Activated naive CD4-positive, alpha-beta T cell treated with anti-CD3 and anti-CD28 coated beads, Interleukin-2, amount 50 U/mL, for 72 hours (primary cell): ENCODE measurements around the gene ZDBF2. TPM values are rescaled to one million over a fixed set of nuclear protein-coding genes. Genes with fewer than 3 reads are reported as not detected.
"Not testable (repeated sequence)": the region's sequence is repeated elsewhere in the genome, so short reads cannot be mapped to it uniquely, and the experiment has no call there.

Source experiments
- ATAC-seq, 2 donors: fragments of 150-1000 bp; cut with Tn5 transposase; 2 replicates each; pipeline ENCODE4 v1.10.0; 2021; ENCODE audit warnings: mild to moderate bottlenecking in 2 of 2, moderate library complexity in 2 of 2
- DNase-seq, 2 donors: peaks; one replicate each; pipeline ENCODE4 v3.0.0; 2021 to 2022; ENCODE audit warnings: low spot score in 2 of 2
- H3K27ac Mint-ChIP-seq, 2 donors: one replicate each; pipeline ENCODE4 v1.8.0; 2022; ENCODE audit warnings: mild to moderate bottlenecking in 2 of 2, mixed read lengths in 2 of 2
- H3K36me3 Mint-ChIP-seq, 2 donors: one replicate each; pipeline ENCODE4 v1.8.0; 2022; ENCODE audit warnings: mixed read lengths in 2 of 2
- H3K9me3 Mint-ChIP-seq, 2 donors: one replicate each; pipeline ENCODE4 v1.8.0; 2022; ENCODE audit warnings: mixed read lengths in 2 of 2
- total RNA-seq, 2 donors: library from RNA; stranded (reverse); gene quantifications; one replicate each; pipeline ENCODE4 v1.2.3, GENCODE V29; 2022

ZDBF2 gene
- total RNA-seq, 2 donors from 2014 or later, result 5.6 to 18.1 TPM

DNA sequence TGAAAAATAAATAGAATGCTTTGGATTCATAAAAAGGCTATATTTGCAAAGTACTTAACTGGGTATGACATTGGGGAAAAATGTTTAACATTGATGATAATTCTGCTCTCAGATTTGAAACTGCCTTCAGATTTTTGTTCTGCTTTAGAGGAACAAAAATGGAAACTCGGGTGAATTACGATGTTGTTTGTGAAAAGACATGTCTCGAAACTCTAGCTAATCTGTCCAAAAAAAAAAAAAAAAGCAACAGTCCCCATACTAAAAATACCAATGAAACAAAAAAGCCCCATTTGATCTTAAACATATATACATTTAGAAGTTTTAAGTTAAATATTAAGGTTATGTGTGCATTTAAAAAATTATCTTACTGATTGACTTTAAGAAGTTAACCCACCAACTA, 3.0 kb downstream of the ZDBF2 start:
- Mint-ChIP-seq H3K9me3 (no peaks in the 10 kb centered on the region), H3K36me3 (peaks cover 5 to 18% of the 10 kb centered on the region in 2 donors), H3K27ac (no peak overlapping the region)
- DNase-seq (no peak), ATAC-seq (no peak)

DNA sequence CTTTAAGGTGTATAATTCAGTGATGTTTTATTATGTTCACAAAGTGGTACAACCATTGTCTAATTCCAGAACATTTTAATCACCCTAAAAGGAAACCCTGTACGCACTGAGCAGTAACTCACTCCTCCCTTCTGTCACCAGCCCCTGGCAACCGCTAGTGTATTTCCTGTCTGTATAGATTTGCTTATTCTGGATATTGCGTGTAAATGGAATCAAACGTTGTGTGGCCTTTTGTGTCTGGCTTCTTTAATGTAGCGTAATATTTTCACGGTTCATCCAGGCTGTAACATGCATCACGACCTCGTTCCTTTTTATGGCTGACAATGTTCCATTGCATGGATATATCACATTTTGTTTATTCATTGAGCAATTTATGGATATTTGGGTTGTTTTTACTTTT, 8.3 kb downstream of the ZDBF2 start:
- Mint-ChIP-seq H3K27ac (no peak overlapping the region), H3K9me3 (peaks cover 10 to 20% of the 10 kb centered on the region in 2 donors), H3K36me3 (peaks cover 20 to 30% of the 10 kb centered on the region in 2 donors)
- ATAC-seq (no peak), DNase-seq (no peak)

DNA sequence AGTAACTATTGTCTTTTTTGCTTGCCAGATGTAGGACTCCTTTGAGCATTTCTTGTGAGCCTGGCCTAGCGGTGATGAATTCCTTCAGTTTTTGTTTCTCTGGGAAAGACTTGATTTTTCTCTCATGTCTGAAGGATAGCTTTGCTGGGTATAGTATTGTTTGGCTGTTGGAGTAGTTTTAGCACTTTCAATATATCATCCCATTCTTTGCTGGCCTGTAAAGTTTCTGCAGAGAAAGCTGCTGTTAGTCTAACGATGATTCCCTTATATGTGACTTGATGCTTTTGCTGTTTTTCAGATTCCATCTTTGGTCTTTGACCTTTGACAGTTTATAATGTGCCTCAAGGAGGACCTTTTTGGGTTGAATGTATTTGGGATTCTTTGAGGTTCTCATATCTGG, 12.7 kb downstream of the ZDBF2 start:
- ATAC-seq (no peak), DNase-seq (no peak)
- Mint-ChIP-seq H3K36me3 (peaks cover 46 to 52% of the 10 kb centered on the region in 2 donors), H3K9me3 (peaks cover 14 to 24% of the 10 kb centered on the region in 2 donors), H3K27ac (no peak overlapping the region)

DNA sequence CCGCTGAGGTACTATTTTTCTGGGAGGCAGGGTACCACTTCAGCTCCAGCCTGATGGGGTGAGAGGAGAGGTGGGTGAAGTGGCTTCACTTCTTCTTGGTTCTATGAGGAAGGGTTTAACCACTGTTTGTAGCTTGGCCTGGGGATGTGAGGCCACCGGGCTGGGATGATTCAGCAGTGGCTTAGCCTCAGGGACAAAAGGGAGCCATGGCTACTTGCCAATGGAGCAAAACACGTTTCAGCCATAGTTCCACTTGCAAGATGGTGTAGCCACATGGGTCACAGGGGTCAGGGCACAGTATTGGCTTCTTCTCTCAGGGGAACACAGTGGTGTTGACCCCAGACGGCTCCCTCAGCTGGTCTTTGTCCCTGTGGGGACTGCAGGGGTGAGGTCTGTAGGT, 14.9 kb downstream of the ZDBF2 start:
- H3K9me3 Mint-ChIP-seq, result peaks cover 14 to 16% of the 10 kb centered on the region in 2 donors
- H3K27ac Mint-ChIP-seq, result no peak overlapping the region
- ATAC-seq (no peak), DNase-seq (no peak)
- peaks cover 40 to 42% of the 10 kb centered on the region in 2 donors for H3K36me3 Mint-ChIP-seq

DNA sequence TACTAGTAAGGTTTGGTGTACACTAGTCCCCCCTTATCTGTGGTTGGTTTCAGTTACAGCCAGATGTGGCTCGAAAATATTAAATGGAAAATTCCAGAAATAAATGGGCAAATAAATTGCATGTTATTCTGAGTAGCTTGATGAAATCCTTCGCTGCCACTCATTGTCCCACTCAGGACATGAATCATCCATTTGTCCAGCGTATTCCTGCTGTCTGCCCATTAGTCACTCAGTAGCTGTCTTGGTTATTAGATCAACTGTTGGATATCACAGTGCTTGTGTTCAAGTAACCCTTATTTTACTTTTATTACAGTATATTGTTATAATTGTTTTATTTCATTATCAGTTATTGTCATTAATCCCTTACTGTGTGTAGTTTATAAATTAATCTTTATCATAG, 21.7 kb downstream of the ZDBF2 start:
- Mint-ChIP-seq H3K9me3 (peaks cover 0 to 4% of the 10 kb centered on the region in 2 donors), H3K27ac (no peak overlapping the region), H3K36me3 (peaks cover 0 to 5% of the 10 kb centered on the region in 2 donors)
- no peak for DNase-seq
- no peak for ATAC-seq

DNA sequence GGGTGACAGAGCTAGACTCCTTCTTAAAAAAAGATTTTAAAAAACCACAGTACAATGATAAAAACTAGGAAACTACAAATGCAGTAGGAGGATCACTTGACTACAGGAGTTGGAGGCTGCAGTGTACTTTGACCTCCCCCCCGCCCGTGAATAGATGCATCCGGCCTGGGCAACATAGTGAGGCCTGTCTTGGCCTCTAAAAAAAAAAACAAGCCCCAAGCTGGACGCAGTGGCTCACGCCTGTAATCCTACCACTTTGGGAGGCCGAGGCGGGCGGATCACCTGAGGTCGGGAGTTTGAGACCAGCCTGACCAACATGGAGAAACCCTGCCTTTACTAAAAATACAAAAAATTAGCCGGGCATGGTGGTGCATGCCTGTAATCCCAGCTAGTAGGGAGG, 25.1 kb downstream of the ZDBF2 start:
- H3K9me3 Mint-ChIP-seq, H3K27ac Mint-ChIP-seq, H3K36me3 Mint-ChIP-seq, ATAC-seq, DNase-seq: not testable (repeated sequence)

DNA sequence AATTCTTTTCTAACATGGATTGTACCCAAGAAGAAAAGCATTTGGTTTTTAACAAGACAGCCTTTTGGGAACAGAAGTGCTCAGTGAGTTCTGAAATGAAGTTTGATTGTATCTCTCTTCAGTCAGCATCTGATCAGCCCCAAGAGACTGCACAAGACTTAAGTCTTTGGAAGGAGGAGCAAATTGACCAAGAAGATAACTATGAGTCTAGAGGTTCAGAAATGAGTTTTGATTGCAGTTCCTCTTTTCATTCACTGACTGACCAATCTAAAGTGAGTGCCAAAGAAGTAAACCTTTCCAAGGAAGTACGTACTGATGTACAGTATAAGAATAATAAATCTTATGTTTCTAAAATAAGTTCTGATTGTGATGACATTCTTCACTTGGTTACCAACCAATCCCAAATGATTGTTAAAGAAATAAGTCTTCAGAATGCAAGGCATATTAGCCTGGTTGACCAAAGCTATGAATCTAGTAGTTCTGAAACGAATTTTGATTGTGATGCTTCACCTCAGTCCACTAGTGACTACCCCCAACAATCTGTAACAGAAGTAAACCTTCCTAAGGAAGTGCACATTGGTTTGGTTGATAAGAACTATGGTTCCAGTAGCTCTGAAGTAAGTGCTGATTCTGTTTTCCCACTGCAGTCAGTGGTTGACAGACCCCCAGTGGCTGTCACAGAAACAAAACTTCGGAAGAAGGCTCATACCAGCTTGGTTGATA, 31.2 kb downstream of the ZDBF2 start:
- peaks cover 11 to 18% of the 10 kb centered on the region in 2 donors for H3K9me3 Mint-ChIP-seq
- peaks cover 14 to 23% of the 10 kb centered on the region in 2 donors for H3K36me3 Mint-ChIP-seq

DNA sequence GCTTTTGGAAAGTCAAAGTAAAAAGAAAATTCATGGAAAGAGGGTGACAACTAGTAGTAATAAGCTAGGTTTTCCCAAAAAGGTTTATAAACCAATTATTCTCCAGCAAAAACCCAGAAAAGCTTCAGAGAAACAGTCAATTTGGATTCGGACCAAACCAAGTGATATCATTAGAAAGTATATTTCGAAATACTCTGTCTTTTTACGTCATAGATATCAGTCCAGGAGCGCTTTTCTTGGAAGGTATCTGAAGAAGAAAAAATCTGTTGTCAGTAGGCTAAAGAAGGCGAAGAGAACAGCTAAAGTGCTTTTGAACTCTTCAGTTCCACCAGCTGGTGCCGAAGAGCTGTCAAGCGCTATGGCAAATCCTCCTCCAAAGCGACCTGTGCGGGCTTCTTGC, 36.6 kb downstream of the ZDBF2 start:
- ATAC-seq, result no peak
- Mint-ChIP-seq H3K36me3 (peaks cover 14 to 23% of the 10 kb centered on the region in 2 donors), H3K9me3 (peaks cover 11 to 18% of the 10 kb centered on the region in 2 donors), H3K27ac (no peak overlapping the region)
- DNase-seq, result no peak

More for the DNA sequence above, 31.2 kb downstream of the ZDBF2 start:
- no peak overlapping the region for H3K27ac Mint-ChIP-seq
- ATAC-seq (no peak), DNase-seq (no peak)

DNA sequence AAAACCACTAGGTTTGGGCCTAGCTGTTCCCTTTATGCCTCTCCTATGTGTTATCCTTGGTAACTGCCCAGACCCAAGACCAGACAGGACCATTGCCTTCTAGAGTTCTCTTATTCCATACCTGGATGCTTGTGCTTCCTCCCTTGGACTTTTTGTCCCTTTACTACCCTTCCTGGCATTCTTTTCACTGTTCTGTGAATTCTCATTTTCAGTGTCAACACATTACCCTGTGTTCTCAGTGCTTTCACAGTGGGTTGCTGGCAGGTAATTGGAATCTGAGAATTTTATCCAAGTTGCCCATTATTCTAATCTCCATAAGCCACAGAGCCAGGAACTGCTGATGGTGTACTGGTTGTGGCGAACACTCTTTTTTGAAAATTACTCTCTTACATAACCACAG, 41.7 kb downstream of the ZDBF2 start:
- H3K36me3 Mint-ChIP-seq, result peaks cover 7% of the 10 kb centered on the region in 2 donors
- no peak for ATAC-seq
- H3K27ac Mint-ChIP-seq, result no peak overlapping the region
- H3K9me3 Mint-ChIP-seq, result peaks cover 5% of the 10 kb centered on the region in 2 donors
- no peak for DNase-seq

DNA sequence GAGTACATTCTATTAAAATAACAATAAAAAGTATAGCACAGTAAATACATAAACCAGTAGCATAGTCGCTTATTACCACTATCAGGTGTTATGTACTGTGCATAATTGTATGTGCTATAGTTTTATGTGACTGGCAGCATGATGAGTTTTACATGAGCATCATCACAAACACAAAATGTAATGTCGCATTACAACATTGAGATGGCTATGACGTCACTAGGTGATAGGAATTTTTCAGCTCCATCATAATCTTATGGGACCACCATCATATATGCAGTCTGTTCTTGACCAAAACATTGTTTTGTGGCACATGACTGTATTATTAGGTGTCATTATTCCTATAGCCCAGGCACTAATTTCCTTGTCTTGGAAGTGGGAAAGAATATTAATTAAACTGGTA, 48.6 kb downstream of the ZDBF2 start:
- ATAC-seq, result no peak
- H3K9me3 Mint-ChIP-seq, result peaks cover 5 to 7% of the 10 kb centered on the region in 2 donors

DNA sequence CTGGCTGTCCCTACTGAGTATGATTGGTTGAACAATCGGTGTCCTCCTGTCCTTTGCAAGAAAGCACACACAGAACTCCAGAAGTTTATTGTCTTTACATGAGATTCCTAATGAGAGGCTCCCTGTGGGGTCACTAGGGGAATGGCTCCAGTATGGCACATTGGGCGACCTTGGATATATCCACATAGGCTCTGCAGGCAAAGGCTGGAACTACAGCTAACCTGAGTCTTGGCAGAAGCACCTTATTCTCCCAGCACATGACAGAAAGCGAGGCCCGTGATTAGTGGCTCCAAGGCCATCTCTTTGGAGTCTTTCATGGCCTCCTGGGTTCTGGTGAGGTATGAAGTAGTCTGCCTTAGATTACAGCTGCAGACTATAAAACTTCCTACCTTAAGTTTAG, 49.0 kb downstream of the ZDBF2 start:
- ATAC-seq, result no peak
- peaks cover 6 to 7% of the 10 kb centered on the region in 2 donors for H3K36me3 Mint-ChIP-seq
- H3K9me3 Mint-ChIP-seq, result peaks cover 5 to 7% of the 10 kb centered on the region in 2 donors
- no peak for DNase-seq
- no peak overlapping the region for H3K27ac Mint-ChIP-seq

More for the DNA sequence above, 48.6 kb downstream of the ZDBF2 start:
- DNase-seq, result no peak
- peaks cover 7% of the 10 kb centered on the region in 2 donors for H3K36me3 Mint-ChIP-seq
- H3K27ac Mint-ChIP-seq, result no peak overlapping the region

DNA sequence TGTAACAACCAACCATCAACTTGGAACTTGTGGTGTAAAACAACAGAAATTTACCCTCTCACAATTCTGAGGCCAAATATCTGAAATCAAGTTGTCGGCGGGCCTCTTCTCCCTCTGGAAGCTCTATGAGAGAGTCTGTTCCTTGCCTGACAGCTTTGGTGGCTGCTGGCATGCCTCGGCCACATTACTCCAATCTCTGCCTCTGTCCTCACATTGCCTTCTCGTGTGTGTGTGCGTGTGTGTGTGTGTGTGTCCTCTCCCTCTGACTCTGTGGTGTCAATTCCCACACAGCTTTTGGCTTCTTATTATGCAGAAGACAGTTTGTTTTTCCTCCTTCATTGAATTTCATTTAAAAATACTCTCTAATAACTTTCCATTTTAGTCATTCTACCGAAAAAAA, 50.4 kb downstream of the ZDBF2 start:
- no peak for DNase-seq
- Mint-ChIP-seq H3K36me3 (no peaks in the 10 kb centered on the region), H3K27ac (no peak overlapping the region), H3K9me3 (peaks cover 0 to 3% of the 10 kb centered on the region in 2 donors)
- ATAC-seq, result no peak

DNA sequence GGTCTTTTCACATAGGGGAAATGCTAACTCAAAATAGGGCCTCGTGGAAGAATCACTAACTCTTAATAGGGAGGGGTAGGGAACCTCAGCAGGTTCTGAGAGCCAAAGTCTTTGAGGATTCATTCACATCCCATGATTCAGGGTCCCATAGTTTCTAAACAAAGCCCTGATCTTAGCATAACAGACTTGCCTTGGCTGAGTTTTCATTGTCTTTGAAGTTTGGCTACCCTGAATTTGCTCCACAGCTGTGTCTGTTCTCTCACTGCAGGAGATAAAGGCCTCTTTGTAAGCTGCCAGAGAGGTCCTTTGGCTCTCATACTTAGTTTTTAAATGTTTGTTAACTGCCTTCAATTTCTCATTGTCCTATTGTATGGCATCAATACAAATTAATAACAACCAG, 54.5 kb downstream of the ZDBF2 start:
- ATAC-seq, result no peak
- no peak for DNase-seq
- H3K9me3 Mint-ChIP-seq, result peaks cover 0 to 3% of the 10 kb centered on the region in 2 donors

DNA sequence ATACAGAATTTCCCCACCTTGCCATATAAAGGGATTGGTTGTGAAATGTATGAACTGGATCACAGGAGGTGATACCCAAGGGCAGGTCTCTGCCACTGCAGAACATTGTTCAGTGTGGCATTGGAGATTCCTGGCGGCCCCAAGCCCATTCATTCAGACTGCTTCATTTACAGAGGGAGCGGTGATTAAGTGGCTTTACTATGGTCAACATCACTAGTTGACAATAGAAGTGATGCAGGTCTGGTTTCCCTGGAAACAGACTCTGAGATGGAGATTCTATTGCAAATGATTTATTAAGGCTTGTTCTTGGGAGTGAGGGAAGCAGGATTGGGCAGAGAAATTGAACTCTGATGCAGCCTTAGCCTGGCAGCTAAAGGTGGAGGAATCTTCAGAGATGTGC, 62.4 kb downstream of the ZDBF2 start:
- Mint-ChIP-seq H3K27ac (no peak overlapping the region), H3K9me3 (no peaks in the 10 kb centered on the region)

More for the DNA sequence above, 54.5 kb downstream of the ZDBF2 start:
- H3K27ac Mint-ChIP-seq, result no peak overlapping the region
- H3K36me3 Mint-ChIP-seq, result no peaks in the 10 kb centered on the region

DNA sequence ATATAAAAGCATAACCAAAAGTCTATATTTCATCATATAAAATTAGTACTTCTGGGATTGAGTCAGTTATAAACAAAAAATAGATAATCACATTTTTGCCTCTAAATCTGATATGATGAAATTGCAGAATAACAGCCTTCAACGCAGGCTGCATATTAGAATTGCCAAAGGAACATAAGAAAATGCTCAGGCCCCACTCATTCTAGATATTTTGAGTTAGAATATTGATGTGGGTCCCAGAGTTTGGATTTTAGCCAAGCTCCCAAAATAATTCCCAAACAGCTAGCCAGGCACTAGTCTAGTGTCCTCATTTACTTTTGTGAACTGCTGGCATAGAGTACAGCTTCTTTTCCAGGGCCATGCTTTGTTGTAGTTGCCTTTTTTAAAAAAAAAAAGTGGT, 63.5 kb downstream of the ZDBF2 start:
- H3K27ac Mint-ChIP-seq, result no peak overlapping the region
- DNase-seq, result no peak
- no peaks in the 10 kb centered on the region for H3K9me3 Mint-ChIP-seq
- no peaks in the 10 kb centered on the region for H3K36me3 Mint-ChIP-seq
- ATAC-seq, result no peak

More for the DNA sequence above, 62.4 kb downstream of the ZDBF2 start:
- ATAC-seq (no peak), DNase-seq (no peak)
- H3K36me3 Mint-ChIP-seq, result no peaks in the 10 kb centered on the region

DNA sequence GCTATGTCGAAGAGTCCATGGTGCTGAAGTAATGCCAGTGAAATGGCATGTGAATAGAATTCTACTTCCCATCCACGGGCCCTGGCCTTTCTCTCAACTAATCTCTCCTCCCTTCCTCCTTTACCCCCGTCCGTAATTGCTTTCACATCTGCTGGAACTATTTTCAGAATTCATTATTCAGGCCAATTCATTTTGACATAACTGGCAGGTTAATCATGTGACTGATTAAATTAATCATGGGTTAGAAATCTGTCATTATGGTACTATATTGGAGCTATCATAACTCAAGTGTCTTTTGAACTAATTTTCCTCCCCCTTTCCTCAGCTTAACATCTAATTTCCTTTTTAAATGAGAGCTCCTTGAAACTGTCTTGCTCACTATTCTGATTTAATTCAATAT, 66.9 kb downstream of the ZDBF2 start:
- Mint-ChIP-seq H3K27ac (no peak overlapping the region), H3K36me3 (no peaks in the 10 kb centered on the region), H3K9me3 (no peaks in the 10 kb centered on the region)
- no peak for ATAC-seq
- DNase-seq, result no peak

DNA sequence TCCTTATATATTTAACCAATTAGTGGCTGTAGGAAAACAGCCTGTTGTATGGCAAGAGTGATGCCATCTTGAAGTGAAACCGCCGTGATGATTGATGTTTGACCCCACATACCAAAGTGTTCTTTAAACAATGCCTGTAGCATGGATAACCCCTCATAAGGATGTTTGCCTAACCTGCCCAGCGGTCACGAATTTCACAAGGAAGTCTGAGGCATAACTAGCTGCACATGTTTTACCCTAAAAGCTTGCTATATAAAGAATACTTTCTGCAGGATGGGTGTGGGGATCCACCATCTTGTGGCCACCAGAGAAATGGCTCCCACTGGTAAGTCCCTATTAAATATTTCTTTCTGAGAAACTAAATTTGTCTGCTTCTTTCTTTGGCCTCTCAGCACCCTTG, 68.7 kb downstream of the ZDBF2 start:
- no peak for DNase-seq
- H3K9me3 Mint-ChIP-seq, result no peaks in the 10 kb centered on the region
- no peak for ATAC-seq
- no peaks in the 10 kb centered on the region for H3K36me3 Mint-ChIP-seq
- H3K27ac Mint-ChIP-seq, result no peak overlapping the region

DNA sequence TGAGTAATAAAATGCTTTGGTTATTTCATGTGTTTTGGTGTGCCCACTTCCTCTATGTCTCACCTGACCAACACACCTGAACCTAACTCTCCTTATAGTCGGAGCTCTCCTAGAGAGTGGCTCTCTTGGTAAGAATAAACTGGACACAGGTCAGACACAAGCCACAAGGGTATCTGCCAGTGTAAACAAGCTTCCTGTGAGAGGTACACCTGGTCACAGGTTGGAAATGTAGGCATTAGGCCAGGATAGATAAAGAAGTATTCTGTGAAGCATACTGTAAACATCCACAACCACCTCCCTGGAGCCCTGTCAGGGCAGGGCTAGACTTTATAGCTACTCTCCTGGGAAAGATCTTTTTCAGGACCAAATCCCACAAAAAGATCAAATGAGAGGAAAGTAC, 69.4 kb downstream of the ZDBF2 start:
- no peaks in the 10 kb centered on the region for H3K36me3 Mint-ChIP-seq
- no peak for ATAC-seq
- no peak for DNase-seq
- no peak overlapping the region for H3K27ac Mint-ChIP-seq
- H3K9me3 Mint-ChIP-seq, result no peaks in the 10 kb centered on the region
